GM12878 (cell line): ENCODE results near the gene TEX51. TPM values are rescaled to one million over a fixed set of nuclear protein-coding genes. Genes with fewer than 3 reads are reported as not detected.

Experiments
- ATAC-seq: fragments of 200-7000 bp; cut with Tn5 transposase; 3 replicates; pipeline ENCODE4 v1.9.1; 2020; ENCODE audit warnings: mild to moderate bottlenecking, moderate library complexity
- BruUV-seq: library from RNA; stranded (reverse); fragments of 400-500 nt; replicated peaks from 2 replicates; lab custom pipeline; 2021; lab: Mats Ljungman, UMichigan
- CTCF ChIA-PET: fragments of 300-600 bp; sonication (Branson Sonifier 250); formaldehyde crosslinking; extraction: SDS; loops from one replicate; lab custom pipeline; 2021; ENCODE audit warnings: inconsistent platforms; lab: Yijun Ruan, JAX
- POLR2A ChIA-PET: fragments of 350-600 bp; formaldehyde crosslinking; extraction: SDS; loops from one replicate; lab custom pipeline; 2021; ENCODE audit warnings: inconsistent platforms; lab: Charles Lee
- RAD21 ChIA-PET: fragments of 300-600 bp; sonication (Branson Sonifier 250); formaldehyde crosslinking; loops from one replicate; lab custom pipeline; 2023; ENCODE audit warnings: antibody characterized with exemption; ENCODE audit not compliant: unreplicated experiment; lab: Charles Lee
- SMC1A ChIA-PET: fragments of 300-600 bp; sonication (Branson Sonifier 250); formaldehyde crosslinking; loops from one replicate; lab custom pipeline; 2023; ENCODE audit not compliant: unreplicated experiment, uncharacterized antibody; lab: Charles Lee
- DNase-seq: peaks from one replicate; pipeline ENCODE4 v3.0.0-alpha.2; 2011; ENCODE audit warnings: low read depth, low spot score
- FAIRE-seq: peaks from 3 replicates; lab custom pipeline; 2011; peaks lifted over from hg19 to GRCh38; lab: Jason Lieb, UNC
- H2AFZ ChIP-seq: 2 replicates; pipeline ENCODE4 v1.6.0; 2011; ENCODE audit warnings: low read depth, low read length, control low read depth; ENCODE audit not compliant: control insufficient read depth
- H3K27ac ChIP-seq: 2 replicates; pipeline ENCODE4 v1.5.1; 2011; ENCODE audit warnings: control low read depth; ENCODE audit not compliant: control insufficient read depth, insufficient read depth
- H3K27me3 ChIP-seq, 2 experiments: replicated peaks in 1 of 2; 2 replicates each; pipeline versions ENCODE4 v1.6.0 to v1.6.1; 2011; ENCODE audit warnings: low read length in 1 of 2; ENCODE audit not compliant: control insufficient read depth in 2 of 2, insufficient read depth in 2 of 2
- H3K36me3 ChIP-seq, 2 experiments: 2 replicates each; pipeline ENCODE4 v1.5.1; 2011; ENCODE audit warnings: low read length in 1 of 2; ENCODE audit not compliant: control insufficient read depth in 2 of 2, insufficient read depth in 2 of 2
- H3K4me1 ChIP-seq: 2 replicates; pipeline ENCODE4 v1.6.1; 2011; ENCODE audit warnings: mild to moderate bottlenecking, low read length, moderate library complexity, mixed read lengths; ENCODE audit not compliant: control insufficient read depth, insufficient read depth
- H3K4me2 ChIP-seq: 2 replicates; pipeline ENCODE4 v1.6.0; 2011; ENCODE audit warnings: control low read depth; ENCODE audit not compliant: control insufficient read depth, insufficient read depth
- H3K4me3 ChIP-seq: fragments of 200-600 bp; sonication (generic); 2 replicates; pipeline ENCODE4 v1.5.1; 2016
- H3K79me2 ChIP-seq: 2 replicates; pipeline ENCODE4 v1.6.0; 2011; ENCODE audit warnings: low read length; ENCODE audit not compliant: control insufficient read depth, insufficient read depth
- H3K9ac ChIP-seq: 2 replicates; pipeline ENCODE4 v1.8.0; 2011; ENCODE audit warnings: low read length, control low read depth, mixed read lengths; ENCODE audit not compliant: control insufficient read depth, insufficient read depth
- H3K9me3 ChIP-seq: replicated peaks from 3 replicates; pipeline ENCODE4 v1.5.1; 2011; ENCODE audit warnings: mild to moderate bottlenecking, low read length; ENCODE audit not compliant: control insufficient read depth, insufficient read depth
- H4K20me1 ChIP-seq: 2 replicates; pipeline ENCODE4 v1.6.0; 2011; ENCODE audit not compliant: control insufficient read depth, insufficient read depth
- EZH2 ChIP-seq: IDR thresholded peaks from 2 replicates; pipeline ENCODE4 v1.6.1; 2012; ENCODE audit warnings: low read depth, mild to moderate bottlenecking, control low read depth, inconsistent platforms, low read length, borderline replicate concordance; ENCODE audit not compliant: control insufficient read depth
- KAT2A ChIP-seq: conservative IDR thresholded peaks from 2 replicates; pipeline ENCODE4 v1.6.1; 2011; ENCODE audit warnings: low read depth, low read length; ENCODE audit not compliant: control insufficient read depth
- LARP7 ChIP-seq: fragments of 450-650 bp; IDR thresholded peaks from 2 replicates; pipeline ENCODE4 v1.6.1; 2017; ENCODE audit warnings: mild to moderate bottlenecking
- RB1 ChIP-seq: fragments of 450-650 bp; formaldehyde crosslinking; IDR thresholded peaks from 2 replicates; pipeline ENCODE4 v1.6.1; 2017; ENCODE audit warnings: mild to moderate bottlenecking, borderline replicate concordance
- SP1 ChIP-seq: IDR thresholded peaks from one replicate; pipeline ENCODE4 v1.6.1; 2011; ENCODE audit warnings: low read depth, low read length
- SPI1 ChIP-seq: IDR thresholded peaks from 2 replicates; pipeline ENCODE4 v1.6.1; 2011; ENCODE audit warnings: low read depth, mild to moderate bottlenecking, low read length, moderate library complexity, borderline replicate concordance; ENCODE audit not compliant: insufficient read depth
- ZNF24 ChIP-seq: fragments of 450-650 bp; IDR thresholded peaks from 2 replicates; pipeline ENCODE4 v1.6.1; 2017; ENCODE audit warnings: antibody characterized with exemption, mild to moderate bottlenecking
- WGBS: methylation state at CpG from one replicate; pipeline ENCODE4 v1.1.6; 2016; ENCODE audit warnings: low lambda C conversion rate; ENCODE audit not compliant: insufficient replicate concordance, insufficient coverage; ENCODE audit errors: missing lambda C conversion rate; 5-methylcytosine and 5-hydroxymethylcytosine counted together
- in situ Hi-C: fragments of 300-500 bp; cut with MboI; formaldehyde crosslinking; loops from 9 replicates; pipeline ENCODE4 v1.14.3; 2018; ENCODE audit warnings: mixed read lengths
- intact Hi-C: fragments of 100-400 bp; cut with micrococcal nuclease; formaldehyde crosslinking; loops from one replicate; pipeline ENCODE4 v1.14.2; 2022; ENCODE audit not compliant: unreplicated experiment
- polyA plus RNA-seq, 11 experiments: library from polyadenylated mRNA; depleted of rRNA in 4 of 11; unstranded in 6 of 11; stranded (reverse) in 5 of 11; fragments of >200 nt; fragmentation: Nextera tagmentation in 4 of 11; fragmentation: Illumina TruSeq in 1 of 11; extraction: Ambion mirVana in 4 of 11; extraction: Trizol in 1 of 11; gene quantifications; 1 replicate in 1 of 11; 2 replicates in 10 of 11; pipeline versions ENCODE4 v1.2.1 to v1.2.3, GENCODE V29; 2011 to 2016; ENCODE audit warnings: inconsistent platforms in 2 of 11, missing spikeins in 2 of 11, low read depth in 1 of 11
- total RNA-seq, 4 experiments: library from RNA; depleted of rRNA in 3 of 4; stranded (reverse); fragments of >200 nt in 3 of 4; fragmentation: Illumina TruSeq in 1 of 4; extraction: Trizol in 1 of 4; gene quantifications; 2 replicates each; pipeline versions ENCODE4 v1.2.1 to v1.2.3, GENCODE V29; 2013 to 2021
- TF ChIP-seq, protein P1 (sequence below): fragments of 450-650 bp; IDR thresholded peaks from 2 replicates; pipeline ENCODE4 v1.6.1; 2017; ENCODE audit warnings: low read depth, mild to moderate bottlenecking, moderate library complexity

TEX51 gene
- total and polyA plus RNA-seq, 10 of the 15 experiments (the other 5 are each of a cell fraction or from before 2014, with no cell fraction given): not detected

- POLR2A ChIA-PET: no interaction called here
These were observed 48.4 kb downstream of the TEX51 start for GRCh38 chr2:126947103-126947429.

GRCh38 chr2:126949775-126950174 lies 51.1 kb downstream of the TEX51 start:
- no peaks in the 10 kb centered on the region for H4K20me1 ChIP-seq
- H3K4me1 ChIP-seq: no peaks in the 10 kb centered on the region
- H3K79me2 ChIP-seq: no peaks in the 10 kb centered on the region
- no peak for FAIRE-seq
- SMC1A ChIA-PET: no interaction called here
- RAD21 ChIA-PET: no interaction called here
- no peaks in the 10 kb centered on the region for H3K36me3 ChIP-seq
- in situ Hi-C loops (no loop called here), intact Hi-C loops (no loop called here)
- CTCF ChIA-PET: interaction anchor here (0.5 to 1.3 kb wide), 3 partner anchors 22 to 505 kb away, joined by 3 to 4 read pairs (median 3); no protein-coding TSS in a partner anchor
- H3K27me3 ChIP-seq: no peaks in the 10 kb centered on the region
- H3K27ac ChIP-seq: no peak overlapping the region
- H3K4me2 ChIP-seq: no peak overlapping the region
- POLR2A ChIA-PET: no interaction called here
- H2AFZ ChIP-seq: no peak overlapping the region
- H3K9ac ChIP-seq: no peak overlapping the region
- DNase-seq: no peak
- BruUV-seq: no TSS peak
- TF ChIP-seq KAT2A: no peak
- TF ChIP-seq EZH2: no peak
- TF ChIP-seq LARP7: no peak
- no peaks in the 10 kb centered on the region for H3K9me3 ChIP-seq
- H3K4me3 ChIP-seq: no peak overlapping the region
- 40% methylated on average over 8 of the region's 9 CpGs for WGBS
- no peak for ATAC-seq

More at GRCh38 chr2:126947103-126947429, 48.4 kb downstream of the TEX51 start:
- no peaks in the 10 kb centered on the region for H3K27me3 ChIP-seq
- H3K4me3 ChIP-seq: no peak overlapping the region
- in situ Hi-C loops (no loop called here), intact Hi-C loops (no loop called here)
- 51% methylated on average over 6 of the region's 6 CpGs for WGBS
- H3K27ac ChIP-seq: no peak overlapping the region
- H3K9me3 ChIP-seq: no peaks in the 10 kb centered on the region; the same call in 1 of the 3 replicates
- H3K9ac ChIP-seq: no peak overlapping the region
- BruUV-seq: no TSS peak
- ChIA-PET CTCF (no interaction called here), RAD21 (no interaction called here), SMC1A (no interaction called here)
- H3K4me2 ChIP-seq: no peak overlapping the region
- ATAC-seq: no peak
- H2AFZ ChIP-seq: no peak overlapping the region
- H3K4me1 ChIP-seq: no peaks in the 10 kb centered on the region
- no peaks in the 10 kb centered on the region for H3K36me3 ChIP-seq
- no peak for DNase-seq
- TF ChIP-seq ZNF24: no peak
- TF ChIP-seq SPI1: no peak
- TF ChIP-seq, protein P1, sequence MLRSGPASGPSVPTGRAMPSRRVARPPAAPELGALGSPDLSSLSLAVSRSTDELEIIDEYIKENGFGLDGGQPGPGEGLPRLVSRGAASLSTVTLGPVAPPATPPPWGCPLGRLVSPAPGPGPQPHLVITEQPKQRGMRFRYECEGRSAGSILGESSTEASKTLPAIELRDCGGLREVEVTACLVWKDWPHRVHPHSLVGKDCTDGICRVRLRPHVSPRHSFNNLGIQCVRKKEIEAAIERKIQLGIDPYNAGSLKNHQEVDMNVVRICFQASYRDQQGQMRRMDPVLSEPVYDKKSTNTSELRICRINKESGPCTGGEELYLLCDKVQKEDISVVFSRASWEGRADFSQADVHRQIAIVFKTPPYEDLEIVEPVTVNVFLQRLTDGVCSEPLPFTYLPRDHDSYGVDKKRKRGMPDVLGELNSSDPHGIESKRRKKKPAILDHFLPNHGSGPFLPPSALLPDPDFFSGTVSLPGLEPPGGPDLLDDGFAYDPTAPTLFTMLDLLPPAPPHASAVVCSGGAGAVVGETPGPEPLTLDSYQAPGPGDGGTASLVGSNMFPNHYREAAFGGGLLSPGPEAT: no peak
- no peak for TF ChIP-seq SP1
- no peak for TF ChIP-seq RB1
- no peaks in the 10 kb centered on the region for H3K79me2 ChIP-seq
- H4K20me1 ChIP-seq: no peaks in the 10 kb centered on the region
- no peak for FAIRE-seq
